ENCODE data around the gene KLF5.

DNA sequence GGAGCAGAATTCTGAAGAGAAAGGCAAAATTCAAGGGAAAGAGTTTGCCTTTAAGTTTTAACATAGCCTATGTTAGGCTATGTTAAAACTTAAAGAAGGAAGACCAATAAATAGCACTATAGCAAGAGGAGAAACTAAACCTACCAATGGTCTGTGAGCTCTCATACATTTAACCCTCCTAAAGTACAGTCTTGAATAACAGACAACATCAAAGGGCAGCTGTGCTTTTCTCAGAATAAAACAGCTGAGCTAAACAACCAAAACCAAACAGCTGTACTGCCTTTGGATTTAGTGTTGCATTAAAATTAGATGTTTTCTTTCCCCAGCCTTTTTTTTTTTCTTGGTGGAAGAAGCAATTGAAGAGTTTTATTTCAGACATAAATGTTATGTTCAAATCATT lies 34.0 kb downstream of the KLF5 start:
- TF ChIP-seq YY1 (IDR thresholded peaks at IDR 0.05; ENCODE audit: insufficient read depth, insufficient read length) (no peak), ZNF274 (IDR thresholded peaks at IDR 0.05; ENCODE audit: low read depth, low read length) (no peak), SUZ12 (IDR thresholded peaks at IDR 0.05; ENCODE audit: extremely low read depth, insufficient read depth, insufficient read length) (no peak)
